Keratinocyte (primary cell): ENCODE data around the gene POPDC2. TPM values are rescaled to one million over a fixed set of nuclear protein-coding genes. Genes with fewer than 3 reads are reported as not detected.
A peak's percentile ranks its signal among the peaks of the same experiment; 100 is the strongest.

Experiments
- DNase-seq: peaks from one replicate; pipeline ENCODE4 v3.0.0-alpha.2; 2011; ENCODE audit warnings: low read depth, missing footprints, low spot score
- FAIRE-seq: peaks from 2 replicates; lab custom pipeline; 2011; peaks lifted over from hg19 to GRCh38; lab: Jason Lieb, UNC
- H2AFZ ChIP-seq: 2 replicates; pipeline ENCODE4 v1.6.0; 2012; ENCODE audit warnings: low read length, control low read depth, inconsistent platforms; ENCODE audit not compliant: control insufficient read depth
- H3K27ac ChIP-seq: 2 replicates; pipeline ENCODE4 v1.5.1; 2011; ENCODE audit warnings: low read length; ENCODE audit not compliant: control insufficient read depth, insufficient read depth
- H3K27me3 ChIP-seq: 3 replicates; pipeline ENCODE4 v1.6.0; 2011; ENCODE audit warnings: low read length; ENCODE audit not compliant: control insufficient read depth, insufficient read depth; ENCODE audit errors: extremely low read depth
- H3K36me3 ChIP-seq, 2 experiments: 2 replicates in 1 of 2; 3 replicates in 1 of 2; pipeline ENCODE4 v1.5.1; 2011; ENCODE audit warnings: low read length in 2 of 2, mild to moderate bottlenecking in 1 of 2; ENCODE audit not compliant: control insufficient read depth in 2 of 2, insufficient read depth in 2 of 2; ENCODE audit errors: extremely low read depth in 1 of 2
- H3K4me1 ChIP-seq: 3 replicates; pipeline ENCODE4 v1.5.1; 2011; ENCODE audit warnings: low read length; ENCODE audit not compliant: control insufficient read depth, insufficient read depth; ENCODE audit errors: extremely low read depth
- H3K4me2 ChIP-seq: 3 replicates; pipeline ENCODE4 v1.6.0; 2011; ENCODE audit warnings: low read depth, low read length; ENCODE audit not compliant: control insufficient read depth, insufficient read depth; ENCODE audit errors: extremely low read depth
- H3K4me3 ChIP-seq, 3 experiments: fragments of 200-600 bp in 1 of 3; sonication (generic) in 1 of 3; 2 replicates in 2 of 3; 3 replicates in 1 of 3; pipeline ENCODE4 v1.5.1; 2011 to 2016; ENCODE audit warnings: low read length in 3 of 3, mild to moderate bottlenecking in 3 of 3, control low read depth in 2 of 3, inconsistent platforms in 1 of 3, low read depth in 1 of 3, mixed read lengths in 1 of 3, mixed run types in 1 of 3, moderate library complexity in 1 of 3; ENCODE audit not compliant: control insufficient read depth in 2 of 3, insufficient read depth in 2 of 3; ENCODE audit errors: extremely low read depth in 1 of 3
- H3K79me2 ChIP-seq: 2 replicates; pipeline ENCODE4 v1.6.0; 2012; ENCODE audit warnings: low read length; ENCODE audit not compliant: control insufficient read depth, insufficient read depth
- H3K9ac ChIP-seq: 3 replicates; pipeline ENCODE4 v1.6.0; 2011; ENCODE audit warnings: low read length; ENCODE audit not compliant: control insufficient read depth, insufficient read depth; ENCODE audit errors: extremely low read depth
- H3K9me1 ChIP-seq: 3 replicates; pipeline ENCODE4 v1.6.0; 2011; ENCODE audit warnings: low read length; ENCODE audit not compliant: control insufficient read depth, insufficient read depth; ENCODE audit errors: extremely low read depth
- H3K9me3 ChIP-seq: 2 replicates; pipeline ENCODE4 v1.5.1; 2012; ENCODE audit warnings: low read depth, low read length; ENCODE audit not compliant: control insufficient read depth
- H4K20me1 ChIP-seq: 3 replicates; pipeline ENCODE4 v1.6.0; 2011; ENCODE audit warnings: low read length; ENCODE audit not compliant: control insufficient read depth, insufficient read depth; ENCODE audit errors: extremely low read depth
- CTCF ChIP-seq, 3 experiments: IDR thresholded peaks in 1 of 3; conservative IDR thresholded peaks in 1 of 3; optimal IDR thresholded peaks in 1 of 3; 2 replicates in 2 of 3; 3 replicates in 1 of 3; pipeline versions ENCODE3 to v1.5.1; 2011; ENCODE audit warnings: low read length in 3 of 3, mild to moderate bottlenecking in 3 of 3, moderate library complexity in 2 of 3, control low read depth in 1 of 3, inconsistent platforms in 1 of 3; ENCODE audit not compliant: insufficient read depth in 2 of 3; ENCODE audit errors: extremely low read depth in 1 of 3
- EZH2 ChIP-seq: IDR thresholded peaks from one replicate; pipeline ENCODE4 v1.6.1; 2012; ENCODE audit warnings: inconsistent platforms, mild to moderate bottlenecking, low read length, moderate library complexity
- dilution Hi-C: fragments of 300-500 bp; cut with MboI; formaldehyde crosslinking; loops from one replicate; pipeline ENCODE4 v1.7.0; 2020; ENCODE audit warnings: low sequenced_read_pairs; ENCODE audit not compliant: extremely low pct_ligation_motif_present
- polyA plus RNA-seq, 5 experiments: library from polyadenylated mRNA; depleted of rRNA in 3 of 5; stranded (reverse) in 3 of 5; stranded (forward) in 1 of 5; unstranded in 1 of 5; fragments of >200 nt; gene quantifications; 1 replicate in 1 of 5; 2 replicates in 3 of 5; 3 replicates in 1 of 5; pipeline versions ENCODE4 v1.2.1 to v1.2.3, GENCODE V29; 2011 to 2012; ENCODE audit warnings: missing spikeins in 2 of 5, low read depth in 1 of 5, low replicate concordance in 1 of 5

POPDC2 gene
- polyA plus RNA-seq, 1 donor (not counting 4 experiments of a cell fraction or from before 2014, with no cell fraction given): 0.87 TPM

- Histone ChIP-seq H3K4me3 (no peak overlapping the region), H3K27ac (no peak overlapping the region), H3K9ac (no peak overlapping the region), H3K9me3 (no peaks in the 10 kb centered on the region), H3K27me3 (peaks cover 12% of the 10 kb centered on the region), H3K36me3 (no peaks in the 10 kb centered on the region), H3K4me2 (no peak overlapping the region), H4K20me1 (no peaks in the 10 kb centered on the region), H3K4me1 (peaks cover 6% of the 10 kb centered on the region), H3K79me2 (no peaks in the 10 kb centered on the region), H3K9me1 (no peaks in the 10 kb centered on the region), H2AFZ (peak overlapping the region; percentile 35)
- TF ChIP-seq CTCF (optimal IDR thresholded peaks at IDR 0.05 in 1 of 3, IDR thresholded peaks at IDR 0.05 in 1 of 3, conservative IDR thresholded peaks at IDR 0.05 in 1 of 3; ENCODE audit: extremely low read depth in 1 of 3, insufficient read depth in 2 of 3, low read length in 3 of 3): no peak
- no peak for TF ChIP-seq EZH2
- dilution Hi-C loops: no loop called here
- no peak for DNase-seq
- no peak for FAIRE-seq
These were observed 40.0 kb upstream of the POPDC2 start for GRCh38 chr3:119700269-119700919.

- no peaks in the 10 kb centered on the region for H3K36me3 ChIP-seq
- no peaks in the 10 kb centered on the region for H3K9me1 ChIP-seq
- H3K27me3 ChIP-seq: no peaks in the 10 kb centered on the region
- TF ChIP-seq CTCF (optimal IDR thresholded peaks at IDR 0.05 in 1 of 3, IDR thresholded peaks at IDR 0.05 in 1 of 3, conservative IDR thresholded peaks at IDR 0.05 in 1 of 3; ENCODE audit: extremely low read depth in 1 of 3, insufficient read depth in 2 of 3, low read length in 3 of 3): no peak
- TF ChIP-seq EZH2: no peak
- no peak for FAIRE-seq
- dilution Hi-C loops: no loop called here
- no peak overlapping the region for H3K4me3 ChIP-seq
- no peaks in the 10 kb centered on the region for H3K9me3 ChIP-seq
- no peak overlapping the region for H3K9ac ChIP-seq
- H3K4me2 ChIP-seq: no peak overlapping the region
- peaks cover 5% of the 10 kb centered on the region for H3K4me1 ChIP-seq
- no peaks in the 10 kb centered on the region for H3K79me2 ChIP-seq
- DNase-seq: no peak
- H3K27ac ChIP-seq: no peak overlapping the region
- H4K20me1 ChIP-seq: no peaks in the 10 kb centered on the region
- no peak overlapping the region for H2AFZ ChIP-seq
These were observed 37.0 kb upstream of the POPDC2 start for GRCh38 chr3:119697394-119697793.
